ENCODE data around the gene RASAL2. TPM values are rescaled to one million over a fixed set of nuclear protein-coding genes. Genes with fewer than 3 reads are reported as not detected.
"Not testable (repeated sequence)": the region's sequence is repeated elsewhere in the genome, so short reads cannot be mapped to it uniquely, and the experiment has no call there.

Gene RASAL2
- polyA plus RNA-seq, 4 donors = 18.5 to 21.5 (median 18.9) TPM

DNA sequence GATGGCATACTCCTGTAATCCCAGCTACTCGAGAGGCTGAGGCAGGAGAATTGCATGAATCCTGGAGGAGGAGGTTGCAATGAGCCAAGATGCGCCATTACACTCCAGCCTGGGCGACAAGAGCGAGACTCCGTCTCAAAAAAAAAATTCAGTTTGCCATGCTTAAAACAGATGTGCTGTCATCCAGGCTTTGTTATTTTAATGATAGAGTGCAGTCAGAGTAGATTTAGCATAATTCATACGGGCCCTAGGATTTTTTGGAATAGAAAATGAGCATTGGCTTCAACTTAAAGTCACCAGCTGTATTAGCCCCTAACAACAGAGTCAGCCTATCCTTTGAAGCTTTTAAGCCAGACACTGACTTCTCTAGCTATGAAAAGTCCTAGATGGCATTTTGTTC, 124.6 kb downstream of the RASAL2 start:
- no peak for DNase-seq (ENCODE audit: low read depth in 4 of 4, low spot score in 3 of 4)

GRCh38 chr1:178220094-178220493, 126.2 kb downstream of the RASAL2 start:
- DNase-seq (ENCODE audit: low read depth in 4 of 4, low spot score in 3 of 4) = no peak

GRCh38 chr1:178223289-178223688, 129.4 kb downstream of the RASAL2 start:
- no peak for DNase-seq (ENCODE audit: low read depth in 4 of 4, low spot score in 3 of 4)

GRCh38 chr1:178224358-178224757, 130.5 kb downstream of the RASAL2 start:
- no peak for DNase-seq (ENCODE audit: low read depth in 4 of 4, low spot score in 3 of 4)

- no peak for DNase-seq (ENCODE audit: low read depth in 4 of 4, low spot score in 3 of 4)
Measured at GRCh38 chr1:178230881-178231409, 137.0 kb downstream of the RASAL2 start.

GRCh38 chr1:178232108-178232507, 138.2 kb downstream of the RASAL2 start:
- DNase-seq (ENCODE audit: low read depth in 4 of 4, low spot score in 3 of 4) = no peak

DNA sequence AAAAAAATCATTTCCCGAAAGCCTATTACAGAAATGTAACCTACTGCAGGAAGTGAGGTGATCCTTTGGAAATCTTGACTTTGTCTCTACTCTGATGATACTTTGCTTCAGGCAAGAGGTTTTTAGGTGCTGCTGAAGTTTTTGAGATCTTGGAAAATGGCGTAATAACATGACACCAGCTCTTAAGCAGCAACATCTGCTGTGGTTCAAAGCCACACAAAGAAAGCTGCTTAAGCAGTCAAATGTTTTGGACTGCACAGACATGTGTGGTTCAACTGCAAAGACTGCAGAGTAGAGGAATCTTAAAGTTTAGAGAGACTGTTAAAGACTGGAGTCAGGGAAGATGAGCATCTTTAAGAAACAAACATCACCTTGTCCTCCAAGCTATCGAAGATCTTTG, 139.0 kb downstream of the RASAL2 start:
- DNase-seq (ENCODE audit: low read depth in 4 of 4, low spot score in 3 of 4) = no peak

- DNase-seq (ENCODE audit: low read depth in 4 of 4, low spot score in 3 of 4) = no peak
Measured at GRCh38 chr1:178237121-178237520, 143.2 kb downstream of the RASAL2 start.

DNA sequence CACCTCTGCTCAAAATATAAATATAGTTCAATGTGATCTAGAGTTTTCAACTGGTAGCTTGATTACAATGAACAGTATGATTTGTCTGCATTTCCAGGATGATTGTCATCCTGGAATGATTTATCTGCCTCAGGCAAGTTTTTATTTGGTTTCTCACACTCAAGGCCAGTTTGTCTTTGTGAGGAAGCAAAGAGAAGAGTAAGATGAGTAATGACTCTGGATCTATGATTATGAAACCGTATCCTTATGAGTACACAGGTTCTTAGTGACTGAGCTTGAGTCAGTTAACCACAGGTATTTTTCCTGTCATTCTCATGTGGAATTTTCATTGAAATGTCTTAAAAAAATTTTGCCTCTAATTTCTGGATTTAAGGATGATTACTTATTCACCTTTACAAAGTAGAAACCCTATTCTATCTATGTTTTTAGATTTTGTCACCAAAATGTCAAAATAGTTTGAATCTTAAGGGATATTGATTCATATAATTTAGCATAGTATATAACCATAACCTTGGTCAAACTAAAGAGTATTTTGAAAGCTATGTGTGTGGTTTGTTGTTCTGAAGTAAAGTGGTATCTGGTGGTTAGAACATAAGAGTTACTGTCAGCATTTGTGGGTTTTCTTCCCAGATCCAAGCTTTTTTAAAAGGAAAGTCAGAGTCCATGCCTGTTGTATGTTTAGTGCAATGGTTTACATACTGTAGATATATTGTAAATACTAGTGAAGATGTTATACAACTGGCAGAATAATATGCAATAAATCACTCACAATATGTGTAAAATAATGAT, 145.0 kb downstream of the RASAL2 start:
- DNase-seq (ENCODE audit: low read depth in 4 of 4, low spot score in 3 of 4) = no peak

DNA sequence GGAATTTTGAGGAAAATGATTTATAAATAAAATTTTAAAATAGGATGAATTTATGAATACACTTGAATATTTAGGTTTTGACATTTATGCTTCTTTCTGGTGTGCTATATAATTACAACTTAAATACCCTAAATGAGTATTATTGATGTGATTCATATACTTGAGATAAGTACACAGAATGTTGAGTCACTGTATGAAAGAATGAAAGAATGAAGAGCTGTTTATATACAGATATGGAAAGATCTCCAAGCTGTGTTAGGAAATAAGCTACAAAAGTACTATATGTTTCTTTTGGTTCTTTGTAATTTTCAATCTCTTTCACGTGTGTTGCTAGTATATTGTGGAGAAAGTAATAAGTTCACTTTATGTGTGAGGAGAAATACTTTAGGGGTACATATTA, 147.2 kb downstream of the RASAL2 start:
- DNase-seq (ENCODE audit: low read depth in 4 of 4, low spot score in 3 of 4) = no peak

- DNase-seq (ENCODE audit: low read depth in 4 of 4, low spot score in 3 of 4) = no peak
Measured at GRCh38 chr1:178241837-178242236, 147.9 kb downstream of the RASAL2 start.

- DNase-seq (ENCODE audit: low read depth in 4 of 4, low spot score in 3 of 4) = no peak
Measured at GRCh38 chr1:178243119-178243518, 149.2 kb downstream of the RASAL2 start.

DNA sequence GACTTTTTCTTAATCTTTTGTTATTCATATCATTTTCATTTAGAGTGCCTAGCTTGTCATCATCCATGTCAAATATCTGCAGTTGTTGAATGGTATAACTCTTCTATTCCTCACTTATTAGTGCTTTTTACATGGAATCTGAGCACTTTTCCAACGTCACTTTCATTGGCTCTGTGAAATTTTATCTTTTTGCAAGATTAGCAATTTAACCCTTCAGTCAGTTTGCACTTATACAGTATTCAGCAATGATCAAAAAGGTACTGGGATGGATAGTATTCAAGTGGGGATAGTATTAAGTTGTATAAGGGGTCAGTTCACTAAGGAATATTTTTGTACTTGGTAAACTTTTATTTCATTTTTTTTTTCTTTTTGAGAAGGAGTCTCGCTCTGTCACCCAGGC, 150.0 kb downstream of the RASAL2 start:
- DNase-seq (ENCODE audit: low read depth in 4 of 4, low spot score in 3 of 4) = no peak

DNA sequence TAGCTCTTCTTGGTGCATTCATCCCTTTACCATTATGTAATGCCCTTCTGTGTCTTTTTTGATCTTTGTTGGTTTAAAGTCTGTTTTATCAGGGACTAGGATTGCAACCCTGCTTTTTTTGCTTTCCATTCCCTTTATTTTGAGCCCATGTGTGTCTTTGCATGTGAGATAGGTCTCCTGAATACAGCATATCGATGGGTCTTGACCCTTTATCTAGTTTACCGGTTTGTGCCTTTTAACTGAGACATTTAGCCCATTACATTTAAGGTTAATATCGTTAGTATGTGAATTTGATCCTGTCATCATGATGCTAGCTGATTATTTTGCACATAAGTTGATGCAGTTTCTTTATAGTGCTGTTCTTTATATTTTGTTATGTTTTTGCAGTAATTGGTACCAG, 154.4 kb downstream of the RASAL2 start:
- DNase-seq (ENCODE audit: low read depth in 4 of 4, low spot score in 3 of 4) = not testable (repeated sequence)

- not testable (repeated sequence) for DNase-seq (ENCODE audit: low read depth in 4 of 4, low spot score in 3 of 4)
Measured at GRCh38 chr1:178253581-178253980, 159.7 kb downstream of the RASAL2 start.

- DNase-seq (ENCODE audit: low read depth in 4 of 4, low spot score in 3 of 4) = no peak
Measured at GRCh38 chr1:178254433-178254832, 160.5 kb downstream of the RASAL2 start.

DNA sequence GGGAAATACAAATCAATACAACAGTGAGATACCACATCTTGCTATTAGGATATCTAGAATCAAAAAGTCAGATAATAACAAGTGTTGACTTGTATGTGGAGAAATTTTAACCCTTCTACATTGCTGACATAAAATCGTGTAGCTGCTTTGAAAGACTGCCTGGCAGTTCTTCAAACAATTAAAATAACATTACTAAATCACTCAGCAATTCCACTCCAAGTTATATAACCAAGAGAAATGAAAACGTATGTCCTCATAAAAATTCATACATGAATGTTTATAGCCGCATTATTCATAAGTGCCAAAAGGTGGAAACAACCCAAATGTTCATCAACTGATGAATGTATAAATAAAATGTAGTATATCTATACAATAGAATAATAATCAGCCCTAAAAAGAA, 164.6 kb downstream of the RASAL2 start:
- DNase-seq (ENCODE audit: low read depth in 4 of 4, low spot score in 3 of 4) = no peak

GRCh38 chr1:178262120-178262500, 168.2 kb downstream of the RASAL2 start:
- no peak for DNase-seq (ENCODE audit: low read depth in 4 of 4, low spot score in 3 of 4)

- no peak for DNase-seq (ENCODE audit: low read depth in 4 of 4, low spot score in 3 of 4)
Measured at GRCh38 chr1:178263341-178263740, 169.4 kb downstream of the RASAL2 start.

DNA sequence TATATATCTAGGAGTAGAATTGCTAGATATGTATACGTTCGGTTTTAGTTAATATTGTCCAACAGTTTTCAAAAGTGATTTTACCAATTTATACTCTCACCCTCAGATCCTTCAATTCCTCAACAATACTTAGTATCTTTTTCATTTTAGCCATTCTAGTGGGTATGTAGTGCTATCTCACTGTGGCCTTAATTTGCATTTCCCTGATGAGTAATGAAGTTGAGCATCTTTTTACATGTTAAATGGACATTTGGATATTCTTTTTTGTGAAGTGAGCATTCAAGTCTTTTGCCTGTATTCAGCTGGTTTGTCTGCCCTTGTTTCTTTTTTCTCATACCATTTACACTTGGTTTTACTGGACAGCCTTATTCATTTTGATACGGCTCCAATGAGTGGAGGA, 172.2 kb downstream of the RASAL2 start:
- no peak for DNase-seq (ENCODE audit: low read depth in 4 of 4, low spot score in 3 of 4)

DNA sequence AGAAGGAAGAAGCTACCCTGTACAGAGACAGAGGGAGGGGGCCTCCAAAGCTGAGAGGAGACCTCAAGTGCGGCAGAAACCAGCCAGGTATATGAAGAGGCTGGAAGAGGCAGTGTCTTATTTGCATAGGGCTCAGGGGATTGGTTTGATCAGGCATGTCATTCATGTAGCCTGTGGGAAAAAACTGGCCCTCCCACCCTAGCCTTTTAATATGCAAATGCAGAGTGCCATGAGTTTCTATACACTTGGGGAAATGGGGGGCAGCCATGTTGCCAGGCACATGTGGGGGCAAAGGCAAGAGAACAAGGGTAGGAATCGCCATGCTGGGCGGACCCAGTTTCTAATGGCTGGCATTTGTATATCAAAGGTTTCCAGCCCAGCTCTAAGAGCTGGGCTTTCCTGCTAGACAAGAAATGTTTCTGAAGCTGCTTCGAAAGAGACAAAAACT, 172.7 kb downstream of the RASAL2 start:
- DNase-seq (ENCODE audit: low read depth in 4 of 4, low spot score in 3 of 4) = no peak

DNA sequence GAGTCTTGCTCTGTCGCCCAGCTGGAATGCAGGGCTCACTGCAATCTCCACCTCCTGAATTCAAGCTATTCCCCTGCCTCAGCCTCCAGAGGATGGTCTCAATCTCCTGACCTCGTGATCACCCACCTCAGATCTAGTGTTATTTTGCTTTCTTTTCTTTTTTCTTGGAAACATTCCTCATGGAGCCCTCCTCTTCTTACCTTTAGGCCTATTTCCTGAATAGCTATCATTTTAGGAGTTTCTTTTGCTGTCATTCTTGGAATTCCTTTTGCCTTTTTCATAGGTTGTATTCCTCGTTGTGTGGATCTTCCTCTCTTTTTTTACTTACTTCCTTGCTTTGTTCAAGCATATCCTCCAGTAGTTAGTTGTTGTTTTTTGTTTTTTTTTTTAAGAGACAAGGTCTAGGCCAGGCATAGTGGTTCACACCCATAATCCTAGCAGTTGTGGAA, 173.8 kb downstream of the RASAL2 start:
- no peak for DNase-seq (ENCODE audit: low read depth in 4 of 4, low spot score in 3 of 4)
